IMR-90 (cell line): Measurements from ENCODE around the gene RFT1.

Source experiments
- MAZ ChIP-seq: IDR thresholded peaks from 2 replicates; pipeline ENCODE4 v1.6.1; 2012; ENCODE audit warnings: low read depth, mild to moderate bottlenecking, low read length, improper control_type of control experiment, moderate library complexity, borderline replicate concordance
- MXI1 ChIP-seq: IDR thresholded peaks from 2 replicates; pipeline ENCODE4 v1.6.1; 2012; ENCODE audit warnings: low read depth, mild to moderate bottlenecking, low read length, moderate library complexity, borderline replicate concordance
- NFE2L2 ChIP-seq: fragments of 150-350 bp; IDR thresholded peaks from 2 replicates; pipeline ENCODE4 v1.6.1; 2016; ENCODE audit warnings: low read depth, mild to moderate bottlenecking, low read length
- POLR2A ChIP-seq: IDR thresholded peaks from 2 replicates; pipeline ENCODE4 v1.6.1; 2012; ENCODE audit warnings: mild to moderate bottlenecking, low read depth, low read length
- RAD21 ChIP-seq: IDR thresholded peaks from 2 replicates; pipeline ENCODE4 v1.6.1; 2012; ENCODE audit warnings: low read length, improper control_type of control experiment
- RCOR1 ChIP-seq: IDR thresholded peaks from 2 replicates; pipeline ENCODE4 v1.6.1; 2012; ENCODE audit warnings: mild to moderate bottlenecking, low read length, improper control_type of control experiment; ENCODE audit not compliant: insufficient replicate concordance
- TF ChIP-seq, protein P1 (sequence below): conservative IDR thresholded peaks from 2 replicates; pipeline ENCODE4 v1.5.1; 2012; ENCODE audit warnings: mild to moderate bottlenecking, low read depth, low read length, improper control_type of control experiment
- TF ChIP-seq, protein P2 (sequence below): fragments of 150-350 bp; IDR thresholded peaks from 2 replicates; pipeline ENCODE4 v1.6.1; 2017; ENCODE audit warnings: mild to moderate bottlenecking, antibody characterized with exemption, low read length, low read depth

DNA sequence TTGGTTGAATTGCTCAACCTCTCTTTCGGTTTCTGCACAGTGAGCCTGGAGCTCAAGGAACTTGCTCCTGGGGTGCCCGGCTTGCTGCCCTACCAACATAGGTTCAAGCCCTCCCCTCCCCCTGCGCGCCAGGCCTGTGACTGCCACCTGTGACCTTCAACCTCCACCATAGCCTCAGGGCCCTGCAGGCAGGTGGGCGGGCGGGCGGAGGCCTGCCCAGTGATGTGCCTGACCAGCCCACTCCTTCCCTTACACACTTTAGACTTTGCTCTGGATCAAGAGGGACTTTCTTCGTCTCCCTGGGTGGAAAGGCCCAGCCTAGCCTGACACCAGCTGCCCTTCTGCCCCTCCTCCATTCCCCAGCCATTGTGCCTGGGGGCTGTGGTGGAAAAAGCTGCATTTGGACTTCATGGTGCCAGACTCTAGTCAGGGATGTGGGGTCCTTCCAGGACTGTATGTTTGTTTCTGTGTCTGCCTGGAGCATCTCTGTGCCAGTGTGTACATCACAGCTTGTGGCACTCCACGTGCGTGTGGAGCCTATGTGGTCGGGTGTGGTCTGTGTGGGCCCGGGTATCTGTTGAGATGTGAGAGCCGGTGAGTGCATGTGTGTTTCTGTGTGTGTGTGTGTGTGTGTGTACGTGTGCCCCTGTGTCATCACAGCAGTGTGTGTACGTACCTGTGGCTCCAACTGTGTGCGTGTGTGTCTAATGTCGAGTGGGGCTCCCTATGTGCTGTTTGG is 40.3 kb upstream of the RFT1 start:
- no peak for TF ChIP-seq MXI1
- TF ChIP-seq, protein P1, sequence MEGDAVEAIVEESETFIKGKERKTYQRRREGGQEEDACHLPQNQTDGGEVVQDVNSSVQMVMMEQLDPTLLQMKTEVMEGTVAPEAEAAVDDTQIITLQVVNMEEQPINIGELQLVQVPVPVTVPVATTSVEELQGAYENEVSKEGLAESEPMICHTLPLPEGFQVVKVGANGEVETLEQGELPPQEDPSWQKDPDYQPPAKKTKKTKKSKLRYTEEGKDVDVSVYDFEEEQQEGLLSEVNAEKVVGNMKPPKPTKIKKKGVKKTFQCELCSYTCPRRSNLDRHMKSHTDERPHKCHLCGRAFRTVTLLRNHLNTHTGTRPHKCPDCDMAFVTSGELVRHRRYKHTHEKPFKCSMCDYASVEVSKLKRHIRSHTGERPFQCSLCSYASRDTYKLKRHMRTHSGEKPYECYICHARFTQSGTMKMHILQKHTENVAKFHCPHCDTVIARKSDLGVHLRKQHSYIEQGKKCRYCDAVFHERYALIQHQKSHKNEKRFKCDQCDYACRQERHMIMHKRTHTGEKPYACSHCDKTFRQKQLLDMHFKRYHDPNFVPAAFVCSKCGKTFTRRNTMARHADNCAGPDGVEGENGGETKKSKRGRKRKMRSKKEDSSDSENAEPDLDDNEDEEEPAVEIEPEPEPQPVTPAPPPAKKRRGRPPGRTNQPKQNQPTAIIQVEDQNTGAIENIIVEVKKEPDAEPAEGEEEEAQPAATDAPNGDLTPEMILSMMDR, result no peak
- TF ChIP-seq NFE2L2, result no peak
- no peak for TF ChIP-seq RAD21
- TF ChIP-seq POLR2A, result no peak
- no peak for TF ChIP-seq MAZ
- TF ChIP-seq RCOR1, result no peak
- TF ChIP-seq, protein P2, sequence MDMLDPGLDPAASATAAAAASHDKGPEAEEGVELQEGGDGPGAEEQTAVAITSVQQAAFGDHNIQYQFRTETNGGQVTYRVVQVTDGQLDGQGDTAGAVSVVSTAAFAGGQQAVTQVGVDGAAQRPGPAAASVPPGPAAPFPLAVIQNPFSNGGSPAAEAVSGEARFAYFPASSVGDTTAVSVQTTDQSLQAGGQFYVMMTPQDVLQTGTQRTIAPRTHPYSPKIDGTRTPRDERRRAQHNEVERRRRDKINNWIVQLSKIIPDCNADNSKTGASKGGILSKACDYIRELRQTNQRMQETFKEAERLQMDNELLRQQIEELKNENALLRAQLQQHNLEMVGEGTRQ, result no peak
